Measurements from ENCODE around the gene EDDM3A.

- TF ChIP-seq POLR2AphosphoS5 (IDR thresholded peaks at IDR 0.05) = no peak
- no peak for TF ChIP-seq EP300 (IDR thresholded peaks at IDR 0.05; ENCODE audit: low read depth)
- no peak for TF ChIP-seq CTCF (IDR thresholded peaks at IDR 0.05)
Measured at GRCh38 chr14:20699931-20700330, 45.8 kb upstream of the EDDM3A start.
